AG08396 (cell line): ENCODE measurements around the gene PDPK1.
"Not testable (repeated sequence)": the region's sequence is repeated elsewhere in the genome, so short reads cannot be mapped to it uniquely, and the experiment has no call there.

Source experiments
- DNase-seq: peaks from one replicate; pipeline ENCODE4 v3.0.0; 2012; ENCODE audit warnings: low spot score, mixed read lengths

PDPK1 gene

DNA sequence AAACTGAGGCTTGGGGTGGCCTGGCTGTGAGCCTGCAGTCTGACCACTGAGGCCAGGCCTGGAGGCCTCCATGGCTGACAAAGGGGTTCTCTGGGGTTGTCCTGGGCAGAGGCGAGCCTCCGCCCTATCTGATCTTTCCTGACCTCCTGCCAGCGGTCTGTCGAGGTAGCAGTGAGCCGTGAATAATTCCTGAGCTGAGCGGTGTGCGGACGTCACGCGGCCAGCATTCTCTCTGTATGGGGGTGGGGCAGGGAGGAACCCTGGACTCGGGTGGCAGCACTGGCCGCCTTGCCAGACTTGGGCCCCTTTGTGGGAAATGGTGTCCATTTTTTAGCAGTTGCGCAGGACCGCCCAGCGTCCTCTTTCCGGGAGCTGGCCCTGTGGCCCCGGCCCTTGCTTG lies 74.1 kb downstream of the PDPK1 start:
- DNase-seq = not testable (repeated sequence)

DNA sequence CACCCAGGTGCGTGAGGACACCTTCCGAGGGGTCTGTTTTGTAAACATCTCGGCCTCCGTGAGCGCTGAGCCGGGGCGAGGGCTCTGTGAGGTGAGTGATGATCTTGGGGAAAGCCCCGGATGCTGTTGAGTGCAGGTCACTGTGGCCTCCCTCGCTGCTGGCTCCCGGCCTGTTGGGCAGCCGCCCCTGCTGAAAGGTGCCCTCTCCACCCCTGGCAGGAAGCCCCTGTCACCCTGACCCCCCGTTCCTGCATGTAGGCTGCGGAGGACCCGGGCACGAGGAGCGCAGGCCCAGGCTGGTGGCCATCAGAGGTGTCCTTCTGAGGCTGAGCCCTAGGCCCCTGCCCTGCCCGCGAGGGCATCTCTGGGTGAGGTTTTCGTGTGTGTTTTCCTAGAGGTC lies 75.4 kb downstream of the PDPK1 start:
- DNase-seq = not testable (repeated sequence)

DNA sequence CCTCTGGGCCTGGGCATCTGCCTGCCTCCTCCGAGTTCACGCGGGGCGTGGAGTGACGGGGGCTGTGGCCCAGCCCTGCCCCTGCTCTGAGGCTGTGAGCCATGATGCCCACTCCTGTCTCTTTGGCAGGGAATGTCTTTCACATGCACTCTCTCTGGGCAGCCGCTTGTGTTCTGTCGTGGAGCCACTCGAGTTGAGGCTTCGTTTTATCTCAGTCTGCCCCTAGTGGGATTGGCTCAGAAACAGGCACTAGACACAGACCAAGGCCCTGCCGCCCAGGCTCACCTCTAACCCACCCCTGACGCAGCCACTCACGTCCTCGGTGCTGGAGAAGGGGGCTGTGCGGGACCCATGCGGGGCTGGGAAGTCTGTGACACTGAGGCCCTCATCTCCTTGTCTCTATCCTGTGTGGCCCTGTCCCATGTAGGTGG lies 77.0 kb downstream of the PDPK1 start:
- DNase-seq = no peak

DNA sequence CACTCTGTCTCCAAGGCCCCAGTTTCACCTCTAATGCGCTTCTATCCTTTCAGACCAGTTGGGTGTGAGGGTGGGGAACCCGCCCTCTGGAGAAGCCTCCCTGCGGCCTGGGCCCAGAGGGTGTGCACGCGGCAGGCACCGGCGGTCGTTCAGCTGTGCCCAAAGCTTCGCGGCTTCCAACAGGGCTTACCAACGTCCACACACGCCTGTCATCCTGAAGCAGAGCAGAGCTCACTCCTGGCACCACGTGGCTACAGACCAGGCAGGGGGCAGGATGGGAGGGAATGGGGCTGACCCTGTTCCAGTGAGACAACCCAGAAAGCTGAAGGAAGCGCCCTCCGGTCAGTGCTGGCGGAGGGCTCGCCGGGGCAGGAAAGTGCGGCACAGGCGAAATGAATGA lies 81.1 kb downstream of the PDPK1 start:
- DNase-seq = not testable (repeated sequence)

DNA sequence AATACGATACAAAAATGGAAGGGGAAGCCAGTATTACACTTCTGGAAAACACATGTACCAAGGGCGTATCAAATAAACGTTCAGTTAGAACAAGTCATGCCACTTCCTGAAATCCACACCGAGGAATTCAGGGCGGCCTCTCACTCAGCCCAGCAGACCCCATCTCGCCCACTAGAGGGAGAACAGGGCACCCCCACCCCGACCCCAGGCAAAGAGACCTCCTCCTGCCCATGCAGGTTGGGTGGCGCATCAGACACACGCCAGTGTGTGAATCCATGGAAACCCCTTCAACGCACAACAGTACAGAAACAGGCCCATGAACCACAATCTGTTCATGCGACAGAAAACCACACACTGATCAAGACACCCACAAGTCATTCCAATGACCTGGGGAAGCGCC lies 81.8 kb downstream of the PDPK1 start:
- not testable (repeated sequence) for DNase-seq

DNA sequence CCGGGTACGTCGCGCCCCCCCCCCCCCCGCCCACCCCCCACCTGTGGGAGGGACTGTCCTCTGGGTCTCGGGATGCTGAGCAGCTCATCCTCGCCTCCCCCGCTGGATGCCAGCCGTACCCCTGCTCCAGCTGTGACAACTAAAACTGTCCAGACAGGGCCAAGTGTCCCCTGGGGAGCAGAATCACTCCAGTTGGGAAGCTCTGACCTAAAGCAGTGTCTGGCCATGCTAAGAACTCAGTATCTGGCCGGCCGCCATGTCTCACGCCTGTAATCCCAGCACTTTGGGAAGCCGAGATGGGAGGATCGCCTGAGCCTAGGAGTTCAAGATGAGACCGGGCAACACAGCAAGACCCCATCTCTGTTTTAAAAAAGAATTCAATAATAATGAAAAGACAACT lies 83.0 kb downstream of the PDPK1 start:
- not testable (repeated sequence) for DNase-seq

DNA sequence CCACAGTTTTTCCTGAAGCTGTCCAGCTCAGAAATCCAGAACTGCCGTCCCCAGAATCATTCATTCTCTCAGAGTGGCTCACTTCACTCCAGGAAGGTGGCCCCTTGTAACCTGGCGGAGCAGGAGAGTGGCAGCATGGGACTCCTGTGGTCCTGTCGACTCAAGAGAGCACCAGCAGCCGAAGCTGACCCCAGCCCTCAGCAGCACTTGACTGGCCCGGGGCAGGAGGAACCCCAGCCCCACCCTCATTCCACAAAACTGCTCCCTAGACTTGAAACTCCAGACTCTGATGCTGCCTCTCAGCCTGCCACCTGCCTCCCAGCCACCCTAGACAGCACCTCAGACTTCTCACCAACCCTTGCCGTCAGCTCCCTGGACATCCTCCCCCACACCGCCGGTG lies 83.6 kb downstream of the PDPK1 start:
- not testable (repeated sequence) for DNase-seq

DNA sequence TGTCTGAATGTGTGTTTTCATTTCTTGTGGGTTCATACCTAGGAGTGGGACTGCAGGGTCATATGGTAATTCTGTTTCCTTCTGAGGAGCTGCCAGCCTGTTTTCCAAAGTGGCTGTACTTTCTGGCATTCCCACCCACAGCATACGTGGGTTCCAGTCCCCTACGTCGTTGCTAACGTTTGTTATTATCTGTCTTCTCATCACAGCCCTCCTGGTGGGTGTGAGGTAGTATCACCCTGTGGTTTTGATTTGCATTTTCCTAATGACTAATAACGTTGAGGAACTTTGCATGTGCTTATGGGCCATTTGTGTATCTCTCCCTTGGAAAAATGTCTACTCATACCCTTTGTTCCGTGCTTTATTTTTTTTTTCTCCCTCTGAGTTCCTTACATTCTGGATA lies 89.3 kb downstream of the PDPK1 start:
- DNase-seq = not testable (repeated sequence)

DNA sequence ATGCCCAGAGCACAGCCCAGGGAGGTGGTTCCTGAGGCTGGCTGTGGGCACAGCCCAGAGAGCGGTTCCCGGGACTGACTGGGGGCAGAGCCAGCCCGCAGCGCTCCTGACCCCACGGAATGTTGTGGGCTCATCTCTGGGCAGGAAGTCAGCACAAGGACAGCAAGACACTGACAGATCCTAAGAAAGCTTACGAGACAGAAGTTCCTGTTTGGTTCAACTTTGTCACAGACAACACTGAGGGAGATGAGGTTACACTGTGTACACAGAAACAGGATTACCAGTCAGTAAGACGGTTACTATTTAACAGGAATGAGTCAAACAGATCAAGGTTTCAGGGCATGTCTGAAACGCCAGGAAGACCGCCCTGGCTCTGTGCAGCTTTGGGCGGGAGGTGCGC lies 93.4 kb downstream of the PDPK1 start:
- not testable (repeated sequence) for DNase-seq

DNA sequence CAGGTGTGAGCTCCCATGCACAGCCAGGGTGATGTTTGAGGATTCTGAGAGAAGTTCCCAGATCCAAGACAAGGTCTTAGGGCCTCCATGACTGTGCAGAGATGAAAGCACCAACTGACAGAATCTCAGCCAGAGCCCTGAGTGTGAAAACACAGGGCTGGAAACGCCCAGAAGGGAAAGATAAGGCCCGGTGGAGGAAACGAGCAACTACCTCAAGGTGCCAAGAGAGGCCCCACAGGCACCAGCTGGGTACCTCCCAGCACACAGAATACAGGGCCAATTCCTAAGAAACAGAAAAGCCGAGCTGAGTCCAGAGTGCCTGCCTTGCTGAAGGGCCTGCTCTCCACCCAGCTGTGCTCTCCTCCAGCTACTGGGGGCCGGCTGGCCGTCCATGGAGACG lies 94.5 kb downstream of the PDPK1 start:
- not testable (repeated sequence) for DNase-seq

DNA sequence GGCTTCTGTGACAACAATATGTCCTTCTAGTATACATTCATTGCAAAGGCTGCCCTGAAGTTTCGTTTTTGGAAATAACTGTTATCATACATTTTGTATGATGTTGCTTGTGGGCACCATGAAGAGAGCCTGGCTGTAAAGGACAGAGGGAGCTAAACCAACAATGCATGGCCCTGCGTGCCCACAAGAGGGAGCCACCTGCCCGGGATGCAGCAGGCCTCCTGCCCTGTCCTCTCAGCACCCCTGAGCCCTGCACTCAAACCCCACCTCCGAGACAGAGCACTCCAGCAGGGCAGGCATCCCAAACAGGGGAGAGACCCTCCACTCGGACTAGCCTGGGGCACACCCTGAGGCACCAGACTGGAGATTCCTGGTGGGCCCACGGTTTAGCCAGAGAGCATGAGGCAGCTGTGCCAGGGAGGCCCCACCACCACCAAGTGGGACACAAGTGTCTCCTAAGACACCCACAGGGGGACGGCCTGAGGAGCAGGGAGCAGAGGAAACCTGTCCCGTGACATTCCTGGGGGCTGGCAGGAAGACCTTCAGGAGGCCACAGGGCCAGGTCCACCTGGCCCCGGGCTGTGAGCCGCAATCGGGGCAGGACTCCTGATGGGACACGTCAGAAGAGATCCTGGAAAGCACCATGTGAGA lies 101.4 kb downstream of the PDPK1 start:
- not testable (repeated sequence) for DNase-seq

DNA sequence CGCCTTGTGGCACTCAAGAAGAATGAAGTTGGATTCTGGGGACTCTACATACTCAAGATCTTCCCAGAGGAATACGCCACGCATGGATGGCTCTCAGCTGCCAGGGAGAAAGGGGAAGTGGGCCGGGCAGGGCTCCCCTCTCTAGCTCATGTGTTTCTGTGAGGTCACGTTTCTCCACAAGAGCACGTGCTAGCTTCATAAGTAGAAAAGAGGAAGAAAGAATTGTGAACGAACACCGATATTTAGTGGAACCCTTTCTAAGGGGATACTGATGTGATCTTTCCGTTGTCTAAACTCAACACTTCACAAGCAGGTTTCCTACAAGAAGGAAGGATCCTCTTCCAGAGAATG lies 101.9 kb downstream of the PDPK1 start:
- DNase-seq = not testable (repeated sequence)

DNA sequence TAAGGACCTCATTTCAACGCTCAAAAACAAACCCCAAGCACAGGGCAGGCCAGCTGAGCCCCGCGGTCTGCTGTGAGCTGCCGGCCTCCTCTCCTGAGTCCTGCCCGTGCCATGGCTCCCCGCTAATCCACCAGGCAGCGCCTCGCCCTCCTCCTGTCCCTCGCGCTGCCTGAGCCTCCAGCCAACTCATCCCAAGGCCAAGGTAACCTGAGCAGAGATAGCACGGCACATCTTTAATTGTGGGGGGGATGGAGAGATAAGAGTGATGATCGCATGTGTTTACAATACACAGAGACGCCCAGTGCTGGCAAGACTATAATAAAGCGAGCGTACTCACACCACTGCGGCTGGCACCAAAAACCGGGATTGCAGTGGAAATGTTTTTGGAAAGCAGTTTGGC lies 104.7 kb downstream of the PDPK1 start:
- not testable (repeated sequence) for DNase-seq

DNA sequence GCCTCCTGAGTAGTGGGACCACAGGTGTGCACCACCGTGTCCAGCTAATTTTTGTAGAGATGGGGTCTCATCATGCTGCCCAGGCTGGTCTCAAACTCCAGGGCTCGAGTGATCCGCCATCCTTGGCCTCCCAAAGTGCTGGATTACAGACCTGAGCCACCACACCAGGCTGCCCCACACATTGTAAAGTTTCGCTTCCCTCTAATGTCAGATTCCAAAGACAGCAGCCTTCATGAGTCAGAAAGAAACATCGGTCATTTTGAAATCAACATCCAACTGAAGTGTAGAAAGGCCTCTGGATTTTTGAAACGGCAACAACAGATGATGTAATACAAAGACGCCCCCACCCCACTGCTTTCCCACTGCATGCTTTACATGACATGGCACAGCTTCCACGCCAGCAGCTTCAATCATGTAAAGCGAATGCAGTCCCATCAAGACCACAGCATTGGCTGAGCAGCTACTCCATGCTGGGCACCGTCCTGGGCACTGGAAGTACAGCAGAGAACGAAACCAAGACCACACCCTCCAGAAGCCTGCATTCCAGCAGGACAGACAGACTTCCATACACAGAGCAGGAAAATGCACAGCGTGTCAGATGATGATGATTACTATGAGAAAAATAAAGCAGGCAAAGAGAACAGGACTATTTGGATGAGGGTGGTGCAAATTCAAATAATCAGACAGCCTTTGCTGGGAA lies 107.1 kb downstream of the PDPK1 start:
- DNase-seq = not testable (repeated sequence)

DNA sequence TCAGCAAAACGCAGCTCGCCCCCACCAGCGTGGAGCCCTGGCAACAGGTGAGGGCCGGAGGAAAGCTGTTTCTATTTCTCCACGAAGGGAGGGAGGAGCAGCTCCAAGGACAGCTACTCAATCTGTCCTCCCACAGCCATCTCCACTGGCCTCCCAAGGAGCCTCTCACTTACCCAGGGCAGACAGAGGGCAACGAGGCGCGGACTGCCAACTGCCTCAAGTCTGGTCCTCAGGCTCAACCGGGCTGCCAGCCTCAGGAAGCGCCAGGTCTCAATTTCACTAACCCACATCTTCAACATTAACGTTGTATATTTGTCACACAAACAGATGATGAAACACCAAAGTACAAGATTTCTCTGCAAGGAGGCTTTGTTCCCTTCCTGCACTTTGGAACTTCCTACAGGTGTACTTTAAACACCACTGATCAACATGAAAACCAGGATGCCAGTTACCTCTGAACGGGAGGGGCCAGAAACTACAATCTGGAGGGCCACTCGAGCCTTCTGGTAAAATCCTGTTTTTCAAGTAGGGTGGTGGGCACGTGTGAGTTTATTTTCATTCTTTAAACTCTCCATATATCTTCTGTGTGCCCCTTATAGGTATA lies 113.5 kb downstream of the PDPK1 start:
- DNase-seq = not testable (repeated sequence)
